ENCODE measurements around the gene EGFLAM. TPM values are rescaled to one million over a fixed set of nuclear protein-coding genes. Genes with fewer than 3 reads are reported as not detected.

The EGFLAM gene
- total and polyA plus RNA-seq, 2 donors (not counting 3 experiments of a cell fraction or from before 2014, with no cell fraction given), result 1.2 to 2.7 TPM

GRCh38 chr5:38339446-38339845 lies 81.1 kb downstream of the EGFLAM start:
- ChIA-PET POLR2A (no interaction called here), CTCF (no interaction called here)
- Histone ChIP-seq H3K36me3 (ENCODE audit: control insufficient read depth in 2 of 2, extremely low read depth in 1 of 2, insufficient read depth in 2 of 2, low read length in 2 of 2) (no peaks in the 10 kb centered on the region), H3K4me3 (replicated peaks in 1 of 3; ENCODE audit: insufficient read depth in 1 of 3, low read depth in 1 of 3, low read length in 3 of 3) (no peak overlapping the region), H3K9ac (replicated peaks; ENCODE audit: extremely low read depth, insufficient read depth, low read length) (no peak overlapping the region), H3K79me2 (ENCODE audit: control insufficient read depth, insufficient read depth, low read length) (no peaks in the 10 kb centered on the region), H3K9me3 (replicated peaks; ENCODE audit: control insufficient read depth, insufficient read depth, low read length) (no peaks in the 10 kb centered on the region), H3K9me1 (replicated peaks; ENCODE audit: control insufficient read depth, extremely low read depth, insufficient read depth, low read length) (no peaks in the 10 kb centered on the region), H3K27me3 (ENCODE audit: control insufficient read depth in 2 of 2, insufficient read depth in 2 of 2, low read length in 2 of 2) (no peaks in the 10 kb centered on the region), H4K20me1 (replicated peaks; ENCODE audit: control insufficient read depth, extremely low read depth, insufficient read depth, low read length) (no peaks in the 10 kb centered on the region), H3K4me2 (ENCODE audit: insufficient read depth, low read length) (no peak overlapping the region), H3K4me1 (ENCODE audit: control insufficient read depth, extremely low read depth, insufficient read depth, low read length) (peaks cover 9% of the 10 kb centered on the region), H2AFZ (ENCODE audit: low read depth, low read length) (no peak overlapping the region), H3K27ac (ENCODE audit: insufficient read depth, low read depth, low read length) (no peak overlapping the region)
- BruUV-seq (replicated peaks), result no TSS peak
- TF ChIP-seq FOS (IDR thresholded peaks at IDR 0.05; ENCODE audit: borderline replicate concordance, insufficient read depth, low read length) (no peak), EZH2 (IDR thresholded peaks at IDR 0.05; ENCODE audit: borderline replicate concordance, low read depth, low read length, severe bottlenecking) (no peak), POLR2A (IDR thresholded peaks at IDR 0.05; ENCODE audit: low read depth, low read length) (no peak), GATA2 (IDR thresholded peaks at IDR 0.05; ENCODE audit: insufficient read depth, insufficient read length, low read depth, low read length) (no peak), MYC (IDR thresholded peaks at IDR 0.05; ENCODE audit: low read depth, low read length) (no peak), MAX (IDR thresholded peaks at IDR 0.05; ENCODE audit: insufficient read depth, insufficient read length) (no peak), POLR2AphosphoS5 (IDR thresholded peaks at IDR 0.05; ENCODE audit: insufficient read depth, low read depth, low read length) (no peak)
- TF ChIP-seq, protein P1, sequence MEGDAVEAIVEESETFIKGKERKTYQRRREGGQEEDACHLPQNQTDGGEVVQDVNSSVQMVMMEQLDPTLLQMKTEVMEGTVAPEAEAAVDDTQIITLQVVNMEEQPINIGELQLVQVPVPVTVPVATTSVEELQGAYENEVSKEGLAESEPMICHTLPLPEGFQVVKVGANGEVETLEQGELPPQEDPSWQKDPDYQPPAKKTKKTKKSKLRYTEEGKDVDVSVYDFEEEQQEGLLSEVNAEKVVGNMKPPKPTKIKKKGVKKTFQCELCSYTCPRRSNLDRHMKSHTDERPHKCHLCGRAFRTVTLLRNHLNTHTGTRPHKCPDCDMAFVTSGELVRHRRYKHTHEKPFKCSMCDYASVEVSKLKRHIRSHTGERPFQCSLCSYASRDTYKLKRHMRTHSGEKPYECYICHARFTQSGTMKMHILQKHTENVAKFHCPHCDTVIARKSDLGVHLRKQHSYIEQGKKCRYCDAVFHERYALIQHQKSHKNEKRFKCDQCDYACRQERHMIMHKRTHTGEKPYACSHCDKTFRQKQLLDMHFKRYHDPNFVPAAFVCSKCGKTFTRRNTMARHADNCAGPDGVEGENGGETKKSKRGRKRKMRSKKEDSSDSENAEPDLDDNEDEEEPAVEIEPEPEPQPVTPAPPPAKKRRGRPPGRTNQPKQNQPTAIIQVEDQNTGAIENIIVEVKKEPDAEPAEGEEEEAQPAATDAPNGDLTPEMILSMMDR (IDR thresholded peaks at IDR 0.05; ENCODE audit: extremely low read depth in 1 of 2, insufficient read depth in 1 of 2, low read depth in 1 of 2, low read length in 2 of 2), result no peak
- intact Hi-C loops (cut with micrococcal nuclease) (no loop called here), dilution Hi-C loops (cut with MboI; ENCODE audit: extremely low pct_ligation_motif_present, low sequenced_read_pairs) (no loop called here)
- DNase-seq (ENCODE audit: low read depth, low spot score) (no peak), FAIRE-seq (no peak)
